Neural cell (in vitro differentiated cells): ENCODE measurements around the gene ARSA.

ENCODE experiments used
- EP300 ChIP-seq: fragments of 450-650 bp; conservative IDR thresholded peaks from 2 replicates; pipeline ENCODE4 v1.6.1; 2014; ENCODE audit warnings: antibody characterized with exemption, mild to moderate bottlenecking, moderate library complexity; ENCODE audit not compliant: poor library complexity, severe bottlenecking
- MXI1 ChIP-seq: fragments of 450-650 bp; conservative IDR thresholded peaks from 2 replicates; pipeline ENCODE4 v1.6.1; 2014; ENCODE audit warnings: antibody characterized with exemption, mild to moderate bottlenecking; ENCODE audit not compliant: poor library complexity, severe bottlenecking
- POLR2AphosphoS5 ChIP-seq: IDR thresholded peaks from 2 replicates; pipeline ENCODE4 v1.6.1; 2012
- RAD21 ChIP-seq: fragments of 450-650 bp; conservative IDR thresholded peaks from 2 replicates; pipeline ENCODE4 v1.6.1; 2014; ENCODE audit warnings: antibody characterized with exemption, mild to moderate bottlenecking, moderate library complexity
- TAF1 ChIP-seq: IDR thresholded peaks from 2 replicates; pipeline ENCODE4 v1.6.1; 2012; ENCODE audit warnings: low read depth
- TF ChIP-seq, protein P1 (sequence below): fragments of 450-650 bp; IDR thresholded peaks from 2 replicates; pipeline ENCODE4 v1.5.1; 2014; ENCODE audit warnings: antibody characterized with exemption, mild to moderate bottlenecking, moderate library complexity; ENCODE audit not compliant: poor library complexity, severe bottlenecking
- TF ChIP-seq, protein P2 (sequence below): IDR thresholded peaks from 2 replicates; pipeline ENCODE4 v1.6.1; 2012; ENCODE audit warnings: borderline replicate concordance

DNA sequence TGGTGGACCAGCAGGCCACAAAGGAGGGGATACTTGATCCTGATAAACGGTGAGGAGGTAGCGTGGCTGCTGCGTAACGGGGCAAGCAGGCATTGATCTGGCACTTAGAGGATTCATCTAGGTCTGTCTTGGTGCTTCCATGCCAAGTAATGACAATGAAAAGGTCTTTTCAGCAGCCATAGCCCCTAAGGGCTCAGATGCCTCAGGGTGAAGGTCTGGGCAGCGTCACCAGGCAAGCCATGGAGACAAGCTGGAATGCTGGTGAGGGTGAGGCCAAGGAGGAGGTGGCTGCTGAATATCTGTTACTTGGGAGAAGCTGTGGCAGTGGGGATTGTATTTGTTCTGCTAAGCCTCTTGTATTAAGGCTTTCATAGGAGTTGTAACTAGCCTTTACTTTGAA, 40.5 kb downstream of the ARSA start:
- TF ChIP-seq, protein P1, sequence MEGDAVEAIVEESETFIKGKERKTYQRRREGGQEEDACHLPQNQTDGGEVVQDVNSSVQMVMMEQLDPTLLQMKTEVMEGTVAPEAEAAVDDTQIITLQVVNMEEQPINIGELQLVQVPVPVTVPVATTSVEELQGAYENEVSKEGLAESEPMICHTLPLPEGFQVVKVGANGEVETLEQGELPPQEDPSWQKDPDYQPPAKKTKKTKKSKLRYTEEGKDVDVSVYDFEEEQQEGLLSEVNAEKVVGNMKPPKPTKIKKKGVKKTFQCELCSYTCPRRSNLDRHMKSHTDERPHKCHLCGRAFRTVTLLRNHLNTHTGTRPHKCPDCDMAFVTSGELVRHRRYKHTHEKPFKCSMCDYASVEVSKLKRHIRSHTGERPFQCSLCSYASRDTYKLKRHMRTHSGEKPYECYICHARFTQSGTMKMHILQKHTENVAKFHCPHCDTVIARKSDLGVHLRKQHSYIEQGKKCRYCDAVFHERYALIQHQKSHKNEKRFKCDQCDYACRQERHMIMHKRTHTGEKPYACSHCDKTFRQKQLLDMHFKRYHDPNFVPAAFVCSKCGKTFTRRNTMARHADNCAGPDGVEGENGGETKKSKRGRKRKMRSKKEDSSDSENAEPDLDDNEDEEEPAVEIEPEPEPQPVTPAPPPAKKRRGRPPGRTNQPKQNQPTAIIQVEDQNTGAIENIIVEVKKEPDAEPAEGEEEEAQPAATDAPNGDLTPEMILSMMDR: no peak
- TF ChIP-seq EP300 (no peak), MXI1 (no peak), POLR2AphosphoS5 (no peak), RAD21 (no peak), TAF1 (no peak)
- TF ChIP-seq, protein P2, sequence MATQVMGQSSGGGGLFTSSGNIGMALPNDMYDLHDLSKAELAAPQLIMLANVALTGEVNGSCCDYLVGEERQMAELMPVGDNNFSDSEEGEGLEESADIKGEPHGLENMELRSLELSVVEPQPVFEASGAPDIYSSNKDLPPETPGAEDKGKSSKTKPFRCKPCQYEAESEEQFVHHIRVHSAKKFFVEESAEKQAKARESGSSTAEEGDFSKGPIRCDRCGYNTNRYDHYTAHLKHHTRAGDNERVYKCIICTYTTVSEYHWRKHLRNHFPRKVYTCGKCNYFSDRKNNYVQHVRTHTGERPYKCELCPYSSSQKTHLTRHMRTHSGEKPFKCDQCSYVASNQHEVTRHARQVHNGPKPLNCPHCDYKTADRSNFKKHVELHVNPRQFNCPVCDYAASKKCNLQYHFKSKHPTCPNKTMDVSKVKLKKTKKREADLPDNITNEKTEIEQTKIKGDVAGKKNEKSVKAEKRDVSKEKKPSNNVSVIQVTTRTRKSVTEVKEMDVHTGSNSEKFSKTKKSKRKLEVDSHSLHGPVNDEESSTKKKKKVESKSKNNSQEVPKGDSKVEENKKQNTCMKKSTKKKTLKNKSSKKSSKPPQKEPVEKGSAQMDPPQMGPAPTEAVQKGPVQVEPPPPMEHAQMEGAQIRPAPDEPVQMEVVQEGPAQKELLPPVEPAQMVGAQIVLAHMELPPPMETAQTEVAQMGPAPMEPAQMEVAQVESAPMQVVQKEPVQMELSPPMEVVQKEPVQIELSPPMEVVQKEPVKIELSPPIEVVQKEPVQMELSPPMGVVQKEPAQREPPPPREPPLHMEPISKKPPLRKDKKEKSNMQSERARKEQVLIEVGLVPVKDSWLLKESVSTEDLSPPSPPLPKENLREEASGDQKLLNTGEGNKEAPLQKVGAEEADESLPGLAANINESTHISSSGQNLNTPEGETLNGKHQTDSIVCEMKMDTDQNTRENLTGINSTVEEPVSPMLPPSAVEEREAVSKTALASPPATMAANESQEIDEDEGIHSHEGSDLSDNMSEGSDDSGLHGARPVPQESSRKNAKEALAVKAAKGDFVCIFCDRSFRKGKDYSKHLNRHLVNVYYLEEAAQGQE: no peak
